Ovary (tissue), 9 donors: Measurements from ENCODE around the gene CRACDL. TPM values are rescaled to one million over a fixed set of nuclear protein-coding genes. Genes with fewer than 3 reads are reported as not detected.

Source experiments
- DNase-seq, 5 donors: peaks; one replicate each; pipeline ENCODE4 v3.0.0-alpha.2; 2019 to 2020
- H3K27ac ChIP-seq, 2 donors: fragments of 200-600 bp; one replicate each; pipeline versions ENCODE4 v1.5.1 to v1.8.0; 2019 to 2022
- H3K27me3 ChIP-seq: fragments of 200-600 bp; one replicate; pipeline ENCODE4 v1.8.0; 2022
- H3K36me3 ChIP-seq: fragments of 200-600 bp; sonication (generic); one replicate; pipeline ENCODE4 v1.5.1; 2019
- H3K4me1 ChIP-seq: one replicate; pipeline ENCODE4 v1.8.1; 2013; ENCODE audit warnings: mild to moderate bottlenecking, moderate library complexity; ENCODE audit not compliant: insufficient read depth
- H3K4me3 ChIP-seq: fragments of 200-600 bp; sonication (generic); one replicate; pipeline ENCODE4 v1.5.1; 2017
- H3K9me3 ChIP-seq, 2 donors: fragments of 200-600 bp in 1 of 2; sonication (generic) in 1 of 2; one replicate each; pipeline versions ENCODE4 v1.5.1 to v1.8.1; 2013 to 2019; ENCODE audit warnings: mild to moderate bottlenecking in 1 of 2, moderate library complexity in 1 of 2
- EP300 ChIP-seq: sonication (generic); formaldehyde crosslinking; IDR thresholded peaks from one replicate; pipeline ENCODE4 v1.6.1; 2017; ENCODE audit warnings: antibody characterized with exemption
- POLR2A ChIP-seq: fragments of 450-650 bp; IDR thresholded peaks from one replicate; pipeline ENCODE4 v1.6.1; 2017; ENCODE audit warnings: antibody characterized with exemption, mild to moderate bottlenecking, moderate library complexity
- WGBS, 3 donors: extraction: QIAGEN DNeasy Blood & Tissue Kit in 1 of 3; methylation state at CpG; one replicate each; pipeline versions ENCODE4 v1.1.5 to v1.1.7; 2013 to 2017; 5-methylcytosine and 5-hydroxymethylcytosine counted together
- intact Hi-C, 4 donors: fragments of 100-400 bp; cut with DNase I; formaldehyde crosslinking; loops; one replicate each; pipeline versions ENCODE4 v1.11.0 to v1.15.1; 2022 to 2023
- polyA plus RNA-seq, 2 donors: library from polyadenylated mRNA; stranded (reverse); fragments of 200-250 nt in 1 of 2; fragments of 350-450 nt in 1 of 2; fragmentation: Illumina TruSeq in 1 of 2; extraction: RNeasy Lipid Tissue Mini Kit (QIAGEN cat#74804) in 1 of 2; gene quantifications; one replicate each; pipeline ENCODE4 v1.2.3, GENCODE V29; 2013 to 2014
- total RNA-seq, 7 donors: library from RNA; depleted of rRNA in 2 of 7; stranded (reverse); fragments of >200 nt in 2 of 7; fragmentation: NEBNext Ultra II Directional in 3 of 7; extraction: Animal tissue kit (Norgen Biotek cat#: 25700) in 3 of 7; gene quantifications; one replicate each; pipeline versions ENCODE4 v1.1.0 to v1.2.4, GENCODE V29; 2016 to 2023
- TF ChIP-seq, protein P1 (sequence below), 3 donors: fragments of 450-650 bp in 2 of 3; fragments of 200-600 bp in 1 of 3; IDR thresholded peaks; one replicate each; pipeline versions ENCODE4 v1.5.1 to v1.8.0; 2016 to 2022; ENCODE audit warnings: antibody characterized with exemption in 3 of 3, mild to moderate bottlenecking in 1 of 3
- donor health status: DM: no; HTN: no; CAD: no; lungs with moderate emphysema.
- donor health status: DM: no; HTN: no; CAD: no.
- donor health status: Bipolar disorder and iron deficiency.
- donor health status: DM: yes; HTN: yes; CAD: no.
- donor health status: DM: no; HTN: no; CAD: no.
- donor health status: DM: yes; HTN: yes; CAD: no.

CRACDL gene
- total and polyA plus RNA-seq, 9 donors: 1.2 to 22.4 (median 2.7) TPM

DNA sequence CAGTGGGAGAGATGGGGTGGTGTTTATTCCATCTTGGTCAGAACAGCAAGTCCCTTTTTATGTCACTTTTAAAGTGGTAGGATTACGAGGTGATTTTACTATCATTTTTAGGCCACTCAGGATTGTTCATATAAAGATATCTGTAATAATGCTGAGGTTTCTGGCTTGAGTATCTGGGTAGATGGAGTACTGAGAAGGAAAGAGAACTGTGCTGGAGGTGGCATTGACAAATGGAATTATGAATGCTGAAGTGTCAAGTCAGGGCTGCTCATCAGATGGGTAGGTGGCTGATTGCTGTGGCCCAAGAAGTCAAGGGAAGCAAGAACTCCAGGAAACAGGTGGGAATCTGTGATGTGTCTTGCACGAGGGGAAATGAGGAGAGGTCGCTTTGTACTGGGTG, 119.7 kb downstream of the CRACDL start:
- intact Hi-C loops: no loop called here
- DNase-seq: no peak
- TF ChIP-seq POLR2A (no peak), EP300 (no peak)
- TF ChIP-seq, protein P1, sequence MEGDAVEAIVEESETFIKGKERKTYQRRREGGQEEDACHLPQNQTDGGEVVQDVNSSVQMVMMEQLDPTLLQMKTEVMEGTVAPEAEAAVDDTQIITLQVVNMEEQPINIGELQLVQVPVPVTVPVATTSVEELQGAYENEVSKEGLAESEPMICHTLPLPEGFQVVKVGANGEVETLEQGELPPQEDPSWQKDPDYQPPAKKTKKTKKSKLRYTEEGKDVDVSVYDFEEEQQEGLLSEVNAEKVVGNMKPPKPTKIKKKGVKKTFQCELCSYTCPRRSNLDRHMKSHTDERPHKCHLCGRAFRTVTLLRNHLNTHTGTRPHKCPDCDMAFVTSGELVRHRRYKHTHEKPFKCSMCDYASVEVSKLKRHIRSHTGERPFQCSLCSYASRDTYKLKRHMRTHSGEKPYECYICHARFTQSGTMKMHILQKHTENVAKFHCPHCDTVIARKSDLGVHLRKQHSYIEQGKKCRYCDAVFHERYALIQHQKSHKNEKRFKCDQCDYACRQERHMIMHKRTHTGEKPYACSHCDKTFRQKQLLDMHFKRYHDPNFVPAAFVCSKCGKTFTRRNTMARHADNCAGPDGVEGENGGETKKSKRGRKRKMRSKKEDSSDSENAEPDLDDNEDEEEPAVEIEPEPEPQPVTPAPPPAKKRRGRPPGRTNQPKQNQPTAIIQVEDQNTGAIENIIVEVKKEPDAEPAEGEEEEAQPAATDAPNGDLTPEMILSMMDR (IDR thresholded peaks at IDR 0.05): no peak
- no peak overlapping the region for H3K27ac ChIP-seq
- no peak overlapping the region for H3K4me3 ChIP-seq
- no peaks in the 10 kb centered on the region for H3K36me3 ChIP-seq
- 77 to 88% (median 79%) methylated on average over 3 of the region's 3 CpGs for WGBS, 3 donors
- no peaks in the 10 kb centered on the region for H3K27me3 ChIP-seq
- H3K9me3 ChIP-seq: no peaks in the 10 kb centered on the region
- H3K4me1 ChIP-seq: no peaks in the 10 kb centered on the region

DNA sequence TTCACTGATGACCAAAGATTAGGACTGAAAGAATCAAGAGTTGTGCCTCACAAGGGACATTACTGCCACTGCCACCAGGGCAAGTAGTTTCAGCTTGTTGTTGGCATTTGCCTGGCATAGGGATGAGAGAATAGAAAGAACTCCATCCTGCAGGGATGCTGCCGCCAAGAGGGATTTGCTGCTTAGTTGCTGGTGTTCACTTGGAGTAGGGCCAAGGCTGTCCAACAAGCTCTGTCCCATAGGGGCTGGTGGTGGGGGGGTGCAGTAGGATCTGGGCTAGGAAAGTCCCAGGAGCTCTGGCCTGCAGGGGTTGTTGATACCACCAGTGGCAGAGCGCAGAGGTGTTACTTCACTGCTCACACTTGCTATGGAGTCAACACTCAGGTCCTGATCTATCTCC, 120.2 kb downstream of the CRACDL start:
- 79 to 95% (median 94%) methylated on average over 2 of the region's 2 CpGs for WGBS, 3 donors

DNA sequence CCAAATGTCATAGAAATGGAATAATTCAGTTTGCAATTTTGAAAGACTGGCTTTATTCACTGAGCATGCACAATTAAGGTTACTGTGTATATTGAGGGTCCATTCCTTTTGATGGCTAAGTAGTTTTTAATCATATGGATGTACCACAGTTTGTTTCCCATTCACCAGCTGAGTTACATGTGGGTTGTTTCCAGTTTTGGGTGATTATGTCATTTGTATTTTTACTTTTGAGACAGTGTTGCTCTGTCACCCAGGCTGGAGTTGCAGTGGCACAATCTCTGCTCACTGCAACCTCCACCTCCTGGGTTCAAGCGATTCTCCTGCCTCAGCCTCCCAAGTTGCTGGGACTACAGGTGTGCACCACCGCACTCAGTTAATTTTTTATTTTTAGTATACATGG, 124.3 kb downstream of the CRACDL start:
- Histone ChIP-seq H3K36me3 (no peaks in the 10 kb centered on the region), H3K4me1 (no peaks in the 10 kb centered on the region), H3K9me3 (no peaks in the 10 kb centered on the region), H3K4me3 (no peak overlapping the region), H3K27me3 (no peaks in the 10 kb centered on the region), H3K27ac (no peak overlapping the region)
- intact Hi-C loops: no loop called here
- no peak for DNase-seq
- TF ChIP-seq, protein P1 (IDR thresholded peaks at IDR 0.05): no peak
- WGBS, 3 donors: 97 to 100% (median 98%) methylated on average over 2 of the region's 2 CpGs

More for the DNA sequence above, 120.2 kb downstream of the CRACDL start:
- intact Hi-C loops: no loop called here
- no peaks in the 10 kb centered on the region for H3K4me1 ChIP-seq
- no peak overlapping the region for H3K27ac ChIP-seq
- no peaks in the 10 kb centered on the region for H3K27me3 ChIP-seq
- H3K9me3 ChIP-seq: no peaks in the 10 kb centered on the region
- no peaks in the 10 kb centered on the region for H3K36me3 ChIP-seq
- no peak overlapping the region for H3K4me3 ChIP-seq
- DNase-seq: no peak
- TF ChIP-seq, protein P1 (IDR thresholded peaks at IDR 0.05): no peak
- no peak for TF ChIP-seq EP300
- no peak for TF ChIP-seq POLR2A

DNA sequence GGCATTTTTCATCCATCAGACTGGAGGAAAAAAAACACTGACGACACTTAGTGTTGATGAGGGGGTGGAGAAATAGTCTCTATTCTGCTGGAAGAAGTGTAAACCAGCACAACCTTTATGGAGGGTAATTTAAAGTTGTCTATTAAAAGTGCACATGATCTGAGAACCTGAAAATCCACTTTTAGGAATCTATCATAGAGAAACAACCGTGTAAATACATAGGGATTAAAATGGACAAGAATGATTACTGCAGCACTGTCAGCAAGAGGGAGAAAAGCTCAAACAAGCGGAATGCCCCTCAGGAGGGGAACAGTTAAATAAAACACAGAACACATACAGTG, 125.5 kb downstream of the CRACDL start:
- H3K27me3 ChIP-seq: no peaks in the 10 kb centered on the region
- WGBS, 3 donors: 45 to 60% (median 52%) methylated on average over 3 of the region's 3 CpGs
- H3K4me1 ChIP-seq: no peaks in the 10 kb centered on the region
- no peaks in the 10 kb centered on the region for H3K9me3 ChIP-seq
- TF ChIP-seq, protein P1 (IDR thresholded peaks at IDR 0.05): no peak
- TF ChIP-seq POLR2A: no peak
- TF ChIP-seq EP300: no peak
- DNase-seq: no peak
- H3K27ac ChIP-seq: no peak overlapping the region
- intact Hi-C loops: no loop called here
- H3K36me3 ChIP-seq: no peaks in the 10 kb centered on the region
- H3K4me3 ChIP-seq: no peak overlapping the region
